ENCODE results near the gene XPR1.

XPR1 gene

GRCh38 chr1:180842491-180843275, 210.9 kb downstream of the XPR1 start:
- peak; percentile 11 for DNase-seq

DNA sequence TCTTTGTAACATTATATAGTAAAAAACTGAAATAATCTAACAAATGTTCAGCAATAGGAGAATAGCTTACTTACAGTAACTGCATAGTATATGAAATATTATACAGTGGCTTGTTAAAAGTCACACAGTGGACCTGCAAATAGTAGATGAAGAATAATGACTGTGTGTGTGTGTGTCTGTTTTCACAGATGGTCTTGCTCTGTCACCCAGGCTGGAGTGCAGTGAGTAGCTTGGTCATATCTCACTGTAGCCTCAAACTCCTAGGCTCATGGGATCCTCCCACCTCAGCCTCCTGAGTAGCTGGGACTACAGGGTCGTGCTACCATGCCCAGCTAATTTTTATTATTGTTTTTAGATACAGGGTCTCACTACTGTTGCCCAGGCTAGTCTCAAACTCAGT, 213.5 kb downstream of the XPR1 start:
- no peak for DNase-seq

DNA sequence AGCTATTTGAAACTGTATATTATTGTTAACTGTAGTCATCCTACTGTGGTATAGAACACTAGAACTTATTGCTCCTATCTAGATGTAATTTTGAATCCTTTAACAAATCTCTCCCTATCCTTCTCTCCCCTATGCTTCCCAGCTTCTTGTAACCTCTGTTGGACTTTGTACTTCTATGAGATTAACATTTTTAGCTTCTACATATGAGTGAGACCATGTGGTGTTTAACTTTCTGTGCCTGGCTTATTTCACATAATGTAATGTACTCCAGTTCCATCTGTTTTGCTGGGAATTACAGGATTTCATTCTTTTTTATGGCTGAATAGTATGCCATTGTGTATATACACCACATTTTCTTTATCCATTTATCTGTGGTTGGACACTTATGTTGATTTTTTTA, 216.4 kb downstream of the XPR1 start:
- no peak for DNase-seq

DNA sequence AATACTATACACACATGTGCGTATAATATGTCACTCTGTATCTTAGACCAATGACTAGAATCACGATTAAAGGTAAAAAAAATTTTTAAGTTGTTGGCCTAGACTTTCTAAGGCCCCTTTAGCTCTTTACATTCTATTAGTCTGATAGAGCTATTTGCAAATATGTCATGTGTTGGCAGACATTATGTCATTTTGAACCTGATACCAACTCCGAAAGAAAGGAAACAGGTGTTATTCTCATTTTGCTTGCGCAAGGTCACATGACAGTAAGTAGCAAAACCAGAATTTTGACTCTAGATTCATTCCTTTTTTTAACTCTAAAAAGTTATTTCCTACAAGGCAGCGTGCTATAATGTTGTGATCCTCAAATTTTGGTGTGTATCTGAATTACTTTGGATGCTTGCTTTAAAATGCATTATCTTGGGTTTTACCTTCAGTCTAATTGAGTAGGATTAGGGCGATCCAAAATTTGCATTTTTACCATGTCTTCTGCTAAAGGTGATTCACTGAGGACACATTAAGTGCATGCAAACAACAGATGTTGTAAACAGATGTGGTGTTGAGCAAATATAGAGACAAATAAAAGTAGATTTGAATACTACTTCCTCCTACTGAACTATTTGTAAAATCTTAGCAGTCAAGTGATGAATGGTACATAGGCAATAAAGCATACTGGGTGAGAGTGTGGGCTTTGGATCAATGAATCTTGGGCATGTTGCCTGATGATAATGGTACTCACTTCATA, 217.4 kb downstream of the XPR1 start:
- no peak for DNase-seq

- no peak for DNase-seq
Observed at GRCh38 chr1:180851995-180852887, 220.4 kb downstream of the XPR1 start.

GRCh38 chr1:180854001-180854400, 222.2 kb downstream of the XPR1 start:
- no peak for DNase-seq

- no peak for DNase-seq
Observed at GRCh38 chr1:180854456-180854855, 222.6 kb downstream of the XPR1 start.

DNA sequence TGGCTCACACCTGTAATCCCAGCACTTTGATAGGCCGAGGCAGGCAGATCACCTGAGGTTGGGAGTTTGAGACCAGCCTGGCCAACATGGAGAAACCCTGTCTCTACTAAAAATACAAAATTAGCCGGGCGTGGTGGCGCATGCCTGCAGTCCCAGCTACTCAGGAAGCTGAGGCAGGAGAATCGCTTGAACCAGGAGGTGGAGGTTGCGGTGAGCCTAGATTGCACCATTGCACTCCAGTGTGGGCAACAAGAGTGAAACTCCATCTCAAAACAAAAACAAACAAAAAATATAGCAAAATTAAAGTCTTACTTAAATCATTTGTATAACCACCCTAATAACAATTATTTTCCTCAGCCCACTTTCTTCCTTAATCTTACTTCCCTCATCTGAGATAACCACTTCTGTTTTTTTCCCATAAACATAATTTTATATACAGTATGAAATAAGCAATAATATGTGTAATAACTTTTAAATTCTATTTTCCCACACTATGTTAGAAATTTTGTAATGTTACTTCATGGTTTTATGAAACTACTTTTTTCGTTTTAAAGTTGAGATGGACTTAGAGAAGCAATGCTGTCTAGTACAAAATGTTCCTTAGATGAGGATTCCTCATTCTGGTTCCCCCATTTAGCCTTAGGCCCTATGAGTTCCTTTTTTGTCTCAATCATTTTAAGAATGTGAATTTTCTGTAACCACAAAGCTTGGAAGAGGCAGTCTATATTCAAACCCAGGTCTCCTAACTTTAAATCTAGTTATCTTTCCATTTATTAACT, 226.3 kb downstream of the XPR1 start:
- DNase-seq: peak; percentile 34

GRCh38 chr1:180859306-180859705, 227.5 kb downstream of the XPR1 start:
- no peak for DNase-seq

- no peak for DNase-seq
Observed at GRCh38 chr1:180860535-180860934, 228.7 kb downstream of the XPR1 start.

GRCh38 chr1:180862305-180862704, 230.5 kb downstream of the XPR1 start:
- no peak for DNase-seq

GRCh38 chr1:180863158-180863775, 231.4 kb downstream of the XPR1 start:
- peak; percentile 67 for DNase-seq

DNA sequence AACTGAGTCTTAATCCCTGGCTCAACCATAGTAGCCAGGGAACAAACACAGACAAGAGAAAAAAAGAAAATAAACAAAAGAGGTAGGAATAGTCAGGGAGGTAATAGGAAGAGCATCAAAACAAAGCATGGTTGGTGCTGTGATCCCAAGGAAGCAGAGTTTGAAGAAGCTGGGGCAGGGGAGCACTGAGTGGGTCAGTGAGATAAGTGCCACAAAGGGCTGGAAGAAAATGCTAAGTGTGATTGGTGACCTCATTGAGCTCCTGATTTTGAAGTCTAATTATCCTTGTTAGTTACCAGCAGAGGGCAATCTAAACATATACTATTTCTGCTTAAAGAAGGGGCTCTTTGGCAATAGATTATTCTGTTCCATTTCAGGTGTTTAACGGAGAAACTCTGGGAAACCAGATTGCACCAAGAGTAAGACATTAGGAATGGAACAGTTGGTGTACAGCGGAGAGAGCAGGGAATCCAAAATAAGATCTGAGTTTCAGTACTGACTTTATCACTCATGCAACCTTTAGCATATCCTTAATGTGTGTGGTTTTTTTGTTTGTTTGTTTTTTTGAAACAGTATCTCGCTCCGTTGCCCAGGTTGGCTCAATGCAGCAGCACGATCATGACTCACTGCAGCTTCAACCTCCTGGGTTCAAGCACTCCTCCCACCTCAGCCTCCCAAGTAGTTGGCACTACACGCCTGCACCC, 250.1 kb downstream of the XPR1 start:
- DNase-seq: peak; percentile 49

DNA sequence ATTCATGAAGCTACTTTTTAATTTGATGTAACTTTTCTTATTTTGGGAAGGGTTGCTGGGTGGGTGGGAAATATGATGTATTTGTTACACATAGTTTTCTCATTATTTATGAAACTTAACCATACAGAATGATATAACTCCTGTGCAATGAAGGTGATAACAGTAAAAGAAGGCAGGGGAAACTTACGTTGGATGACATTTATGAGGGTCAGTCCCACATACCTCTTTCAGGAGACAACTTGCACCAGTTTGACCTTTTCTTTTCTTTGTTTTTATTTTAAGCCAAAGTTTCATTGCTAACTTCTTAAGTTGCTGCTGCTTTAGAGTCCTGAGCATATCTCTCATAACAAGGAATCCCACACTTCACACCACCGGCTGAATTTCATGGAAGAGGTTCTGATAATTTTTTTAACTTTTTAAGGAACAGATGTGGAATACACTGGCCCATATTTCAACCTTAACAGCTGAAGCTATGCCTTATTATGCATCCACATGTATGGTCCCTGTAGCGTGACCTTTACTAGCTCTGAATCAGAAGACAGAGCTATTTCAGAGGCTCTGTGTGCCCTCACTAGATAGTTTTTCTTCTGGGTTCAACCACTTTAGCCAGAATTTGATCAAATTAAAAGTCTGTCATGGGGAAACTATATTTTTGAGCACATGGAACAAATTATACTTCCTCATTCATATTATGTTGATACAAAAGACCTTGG, 252.9 kb downstream of the XPR1 start:
- DNase-seq: no peak

DNA sequence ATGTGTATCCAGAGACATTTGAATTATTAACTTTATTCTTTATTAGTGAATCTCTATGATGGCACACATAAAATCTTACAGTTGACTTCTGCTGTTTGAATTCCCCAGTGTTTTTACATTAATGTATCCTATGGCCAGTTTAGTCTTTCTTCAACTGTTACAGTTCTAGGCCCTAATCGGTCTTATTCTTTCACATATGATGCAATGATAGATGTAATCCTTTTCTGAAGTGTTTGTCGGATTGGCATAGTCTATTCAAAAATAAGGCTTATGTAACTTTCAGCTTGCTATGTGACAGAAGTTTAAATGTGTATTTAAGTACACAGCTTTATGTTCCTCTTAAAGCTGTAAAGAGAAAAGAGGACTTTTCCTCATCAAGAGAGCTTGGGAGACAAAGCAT, 254.5 kb downstream of the XPR1 start:
- DNase-seq: no peak

DNA sequence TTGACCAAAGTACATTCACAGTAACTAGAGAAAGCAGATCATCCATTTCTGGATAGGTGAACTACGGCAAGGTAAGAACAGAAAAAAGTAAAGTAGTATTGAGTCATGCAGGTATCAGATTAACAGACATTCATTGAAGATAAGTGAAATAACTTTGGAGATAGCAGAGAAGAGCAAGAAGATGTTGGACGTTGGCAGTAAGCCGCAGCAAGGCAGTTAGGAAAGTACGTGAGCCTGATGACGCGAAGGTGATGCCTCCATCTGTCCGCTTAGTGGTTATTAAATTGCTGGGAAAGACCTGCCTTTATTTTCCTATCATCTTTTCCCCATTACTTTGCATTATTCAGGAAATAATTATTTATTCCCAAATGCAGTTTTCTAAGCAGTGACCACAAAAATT, 256.0 kb downstream of the XPR1 start:
- no peak for DNase-seq

DNA sequence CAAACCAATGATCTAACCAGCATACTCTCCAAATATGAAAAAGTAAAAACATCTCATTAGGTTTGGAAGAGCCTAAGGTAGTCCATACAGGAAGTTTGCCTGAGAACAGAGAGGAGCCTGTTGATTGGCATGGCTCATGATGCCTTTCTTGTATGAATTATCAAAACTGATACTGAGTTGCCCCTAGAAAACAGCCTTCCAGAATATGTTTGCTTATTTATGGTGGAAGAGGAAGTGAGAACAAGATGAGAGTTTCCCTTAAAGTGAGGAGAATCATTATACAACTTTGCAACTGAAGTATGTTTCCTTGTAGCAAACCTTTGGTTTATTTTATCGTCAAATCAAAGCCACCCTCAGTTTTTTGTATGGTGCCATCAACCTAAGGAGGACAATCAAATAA, 257.0 kb downstream of the XPR1 start:
- DNase-seq: no peak

GRCh38 chr1:180889325-180889724, 257.5 kb downstream of the XPR1 start:
- no peak for DNase-seq

- DNase-seq: no peak
Observed at GRCh38 chr1:180892272-180892671, 260.4 kb downstream of the XPR1 start.

GRCh38 chr1:180892675-180893074, 260.9 kb downstream of the XPR1 start:
- DNase-seq: no peak

DNA sequence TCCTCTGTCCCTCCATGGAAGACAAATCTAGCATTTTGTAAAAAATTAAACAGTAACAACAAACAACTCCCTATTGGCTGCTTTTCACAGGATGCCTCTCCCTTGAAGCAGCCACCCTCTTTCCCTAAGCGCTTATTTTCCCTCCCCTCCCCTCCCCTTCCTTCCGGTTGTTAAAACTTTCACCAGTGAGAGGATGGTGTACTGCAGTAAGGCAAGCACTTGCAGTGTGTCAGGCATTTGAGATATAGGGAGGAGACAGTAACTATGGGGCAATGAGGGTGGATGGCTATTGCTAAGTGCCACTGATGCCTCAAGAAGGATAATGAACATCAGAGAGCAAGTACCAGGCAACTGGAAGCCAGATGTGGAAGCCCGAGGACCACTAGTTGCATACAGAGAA, 261.8 kb downstream of the XPR1 start:
- DNase-seq: no peak

Data from EL (cell line).